GM21515 (cell line): ENCODE measurements around the gene SMAD4.
"Not testable (repeated sequence)": the region's sequence is repeated elsewhere in the genome, so short reads cannot be mapped to it uniquely, and the experiment has no call there.

ENCODE experiments used
- ATAC-seq: cut with Tn5 transposase; IDR thresholded peaks from one replicate; pipeline ENCODE4 v1.9.1; 2021; ENCODE audit not compliant: unreplicated experiment

The SMAD4 gene

GRCh38 chr18:51068105-51068504, 38.1 kb downstream of the SMAD4 start:
- ATAC-seq, result no peak

GRCh38 chr18:51069885-51070284, 39.9 kb downstream of the SMAD4 start:
- ATAC-seq, result no peak

DNA sequence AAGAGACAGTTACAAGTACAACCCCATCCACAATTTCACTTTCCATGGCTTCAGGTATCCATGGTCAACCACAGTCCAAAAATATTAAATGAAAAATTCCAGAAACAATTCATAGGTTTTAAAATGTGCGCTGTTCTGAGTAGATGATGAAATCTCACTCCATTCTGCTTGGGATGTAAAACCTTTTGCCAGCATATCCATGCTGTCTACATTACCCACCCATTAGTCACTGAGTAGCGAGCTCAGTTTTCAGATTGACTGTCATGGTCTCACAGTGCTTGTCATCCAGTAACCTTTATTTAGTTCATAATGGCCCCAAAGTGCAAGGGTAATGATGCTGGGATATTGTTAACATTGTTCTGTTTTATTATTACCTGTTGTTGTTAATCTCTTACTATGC, 40.5 kb downstream of the SMAD4 start:
- no peak for ATAC-seq

- ATAC-seq, result no peak
Measured at GRCh38 chr18:51072586-51073313, 42.7 kb downstream of the SMAD4 start.

DNA sequence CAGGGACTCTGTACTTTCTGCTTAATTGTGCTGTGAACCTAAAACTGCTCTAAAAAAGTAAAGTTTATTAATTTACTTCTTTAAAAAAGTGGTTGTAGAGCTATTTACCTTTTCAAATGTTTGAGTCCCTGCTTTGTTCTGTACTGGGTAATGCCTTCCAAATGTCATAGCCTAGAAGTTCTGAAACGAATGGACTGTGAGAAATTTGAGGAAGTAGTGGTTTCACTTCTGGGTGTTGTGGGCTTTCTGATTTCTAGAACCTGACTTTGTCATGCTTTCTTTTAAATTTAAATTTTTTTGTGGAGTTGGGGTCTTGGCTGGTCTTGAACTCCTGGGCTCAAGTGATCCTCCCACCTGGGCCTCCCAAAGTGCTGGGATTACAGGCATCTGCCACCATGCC, 44.6 kb downstream of the SMAD4 start:
- peak; percentile 79 for ATAC-seq

- ATAC-seq, result no peak
Measured at GRCh38 chr18:51076503-51076902, 46.5 kb downstream of the SMAD4 start.

GRCh38 chr18:51077217-51077616, 47.2 kb downstream of the SMAD4 start:
- peak; percentile 53 for ATAC-seq

DNA sequence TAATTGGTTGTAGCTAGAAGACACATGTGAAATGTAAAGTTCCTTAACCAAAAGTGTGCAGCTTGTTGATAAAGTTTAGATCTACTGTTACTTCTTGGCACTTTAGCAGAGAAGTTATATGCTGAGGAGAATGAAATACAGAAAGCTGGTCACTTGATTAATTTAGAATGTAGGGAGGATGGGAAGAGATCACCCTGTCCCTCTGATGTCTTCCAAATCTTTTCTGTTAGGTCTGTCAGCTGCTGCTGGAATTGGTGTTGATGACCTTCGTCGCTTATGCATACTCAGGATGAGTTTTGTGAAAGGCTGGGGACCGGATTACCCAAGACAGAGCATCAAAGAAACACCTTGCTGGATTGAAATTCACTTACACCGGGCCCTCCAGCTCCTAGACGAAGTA, 48.0 kb downstream of the SMAD4 start:
- no peak for ATAC-seq

DNA sequence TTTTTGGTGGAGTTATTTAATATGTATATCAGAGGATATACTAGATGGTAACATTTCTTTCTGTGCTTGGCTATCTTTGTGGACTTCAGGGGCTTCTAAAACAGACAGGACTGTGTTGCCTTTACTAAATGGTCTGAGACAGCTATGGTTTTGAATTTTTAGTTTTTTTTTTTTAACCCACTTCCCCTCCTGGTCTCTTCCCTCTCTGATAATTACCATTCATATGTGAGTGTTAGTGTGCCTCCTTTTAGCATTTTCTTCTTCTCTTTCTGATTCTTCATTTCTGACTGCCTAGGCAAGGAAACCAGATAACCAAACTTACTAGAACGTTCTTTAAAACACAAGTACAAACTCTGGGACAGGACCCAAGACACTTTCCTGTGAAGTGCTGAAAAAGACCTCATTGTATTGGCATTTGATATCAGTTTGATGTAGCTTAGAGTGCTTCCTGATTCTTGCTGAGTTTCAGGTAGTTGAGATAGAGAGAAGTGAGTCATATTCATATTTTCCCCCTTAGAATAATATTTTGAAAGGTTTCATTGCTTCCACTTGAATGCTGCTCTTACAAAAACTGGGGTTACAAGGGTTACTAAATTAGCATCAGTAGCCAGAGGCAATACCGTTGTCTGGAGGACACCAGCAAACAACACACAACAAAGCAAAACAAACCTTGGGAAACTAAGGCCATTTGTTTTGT, 52.7 kb downstream of the SMAD4 start:
- peak; percentile 64 for ATAC-seq

DNA sequence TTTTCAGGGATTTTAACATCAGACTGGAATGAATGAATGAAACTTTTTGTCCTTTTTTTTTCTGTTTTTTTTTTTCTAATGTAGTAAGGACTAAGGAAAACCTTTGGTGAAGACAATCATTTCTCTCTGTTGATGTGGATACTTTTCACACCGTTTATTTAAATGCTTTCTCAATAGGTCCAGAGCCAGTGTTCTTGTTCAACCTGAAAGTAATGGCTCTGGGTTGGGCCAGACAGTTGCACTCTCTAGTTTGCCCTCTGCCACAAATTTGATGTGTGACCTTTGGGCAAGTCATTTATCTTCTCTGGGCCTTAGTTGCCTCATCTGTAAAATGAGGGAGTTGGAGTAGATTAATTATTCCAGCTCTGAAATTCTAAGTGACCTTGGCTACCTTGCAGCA, 53.4 kb downstream of the SMAD4 start:
- no peak for ATAC-seq

DNA sequence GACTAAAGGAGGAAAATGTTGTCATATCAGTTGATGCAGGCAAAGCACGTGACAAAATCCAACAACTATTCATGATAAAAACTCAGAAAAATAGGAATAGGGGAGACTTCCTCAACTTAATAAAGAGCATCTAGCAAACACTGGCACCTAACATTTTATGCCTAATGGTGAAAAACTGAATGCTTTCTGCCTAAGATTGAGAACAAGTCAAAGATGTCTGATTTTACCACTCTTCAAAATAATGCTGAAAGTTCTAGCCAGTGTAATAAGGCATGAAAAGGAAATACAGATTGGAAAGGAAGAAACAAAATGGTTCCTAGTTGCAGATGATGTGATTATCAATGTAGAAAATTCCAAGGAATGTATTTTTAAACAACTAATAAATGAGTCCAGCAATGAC, 58.4 kb downstream of the SMAD4 start:
- no peak for ATAC-seq

DNA sequence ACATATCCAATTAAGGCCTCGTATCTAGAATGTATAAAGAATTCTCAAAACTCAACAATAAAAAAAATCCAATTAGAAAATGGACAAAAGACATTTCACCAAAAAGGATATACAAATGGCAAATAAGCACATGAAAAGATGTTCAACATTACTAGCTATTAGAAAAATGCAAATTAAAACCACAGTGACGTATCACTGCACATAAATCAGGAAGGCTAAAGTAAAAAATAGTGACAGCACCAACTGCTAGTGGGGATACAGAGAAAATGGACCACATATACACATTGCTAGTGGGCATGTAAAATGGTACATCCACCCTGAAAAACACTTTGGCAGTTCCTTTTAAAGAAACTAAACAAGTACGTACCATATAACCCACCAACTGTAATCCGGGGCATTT, 59.7 kb downstream of the SMAD4 start:
- ATAC-seq, result no peak

- ATAC-seq, result no peak
Measured at GRCh38 chr18:51091270-51091669, 61.3 kb downstream of the SMAD4 start.

DNA sequence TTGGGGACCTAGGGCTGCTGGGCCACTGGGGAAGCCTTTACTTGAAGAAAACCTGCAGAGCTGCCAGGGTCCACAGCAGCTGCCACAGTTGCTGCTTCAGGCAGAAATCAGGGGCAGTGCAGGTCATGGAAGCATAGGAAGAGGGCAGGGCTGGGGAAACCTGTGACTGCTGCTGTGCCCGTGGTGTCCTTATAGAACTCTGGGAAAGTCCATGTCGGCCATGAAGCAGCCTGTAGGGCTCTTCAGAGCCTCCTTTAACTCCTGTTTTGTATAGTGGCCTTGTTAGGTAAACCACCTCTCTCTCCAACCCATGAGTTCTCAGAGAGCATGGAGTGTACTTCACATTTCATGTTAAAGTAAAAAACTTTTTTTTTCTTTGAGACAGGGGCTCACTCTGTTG, 62.1 kb downstream of the SMAD4 start:
- no peak for ATAC-seq

- ATAC-seq, result not testable (repeated sequence)
Measured at GRCh38 chr18:51092967-51093366, 63.0 kb downstream of the SMAD4 start.

DNA sequence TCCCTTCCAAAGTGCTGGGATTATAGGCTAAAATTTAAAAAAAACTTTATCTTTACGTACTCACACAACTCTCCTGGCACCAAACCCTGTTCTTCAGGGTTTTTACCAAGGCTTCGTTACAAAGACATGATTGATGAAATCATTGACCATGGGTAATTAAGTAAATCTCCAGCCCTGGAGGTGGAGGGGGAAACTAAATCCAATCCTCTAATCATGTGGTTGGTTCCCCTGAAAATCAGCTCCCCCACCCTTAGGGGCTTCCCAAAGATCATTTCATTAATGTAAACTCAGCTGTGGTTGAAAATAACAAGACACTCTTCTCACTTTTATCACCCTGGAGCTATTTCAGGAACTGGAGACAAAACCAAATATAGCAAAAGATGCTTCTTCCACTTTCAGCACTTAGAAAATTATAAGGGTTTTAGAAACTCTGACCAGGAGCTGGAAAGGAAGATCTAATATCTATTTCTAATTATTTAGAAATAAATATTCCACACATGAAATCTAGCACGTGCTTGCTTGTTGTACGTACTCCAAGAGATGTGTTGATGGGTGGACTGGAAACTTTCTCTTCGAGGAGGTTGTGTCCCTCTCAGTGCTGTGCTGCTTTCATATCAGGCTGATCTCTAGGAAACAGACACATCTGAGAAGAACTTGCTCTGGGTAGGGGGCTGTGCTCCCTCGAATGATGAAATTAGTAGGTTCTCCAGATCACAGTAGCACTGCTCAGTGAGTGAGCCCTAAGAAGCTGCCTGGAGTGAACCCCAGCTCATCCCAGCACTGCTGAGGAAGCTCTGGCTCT, 67.2 kb downstream of the SMAD4 start:
- ATAC-seq, result no peak

DNA sequence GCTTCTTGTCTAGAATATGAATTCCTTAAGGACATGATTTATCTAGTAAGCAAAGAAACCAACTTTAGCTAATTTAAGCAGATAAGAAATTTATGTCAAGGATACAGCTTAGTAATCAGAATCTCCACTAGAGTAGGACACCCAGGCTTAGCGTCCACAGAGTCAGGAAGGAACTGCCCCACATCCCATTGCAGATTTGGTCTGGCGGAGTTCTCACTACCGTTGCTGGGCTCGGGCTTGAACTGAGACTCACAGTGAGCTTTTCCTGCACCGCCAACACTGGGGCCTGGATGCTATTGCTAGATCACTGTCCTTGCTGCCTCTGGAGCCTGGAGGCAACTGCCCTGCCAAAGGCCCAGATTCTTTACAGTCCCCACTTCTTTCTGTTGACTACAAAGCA, 68.1 kb downstream of the SMAD4 start:
- ATAC-seq, result no peak

GRCh38 chr18:51098513-51098912, 68.5 kb downstream of the SMAD4 start:
- ATAC-seq, result no peak

DNA sequence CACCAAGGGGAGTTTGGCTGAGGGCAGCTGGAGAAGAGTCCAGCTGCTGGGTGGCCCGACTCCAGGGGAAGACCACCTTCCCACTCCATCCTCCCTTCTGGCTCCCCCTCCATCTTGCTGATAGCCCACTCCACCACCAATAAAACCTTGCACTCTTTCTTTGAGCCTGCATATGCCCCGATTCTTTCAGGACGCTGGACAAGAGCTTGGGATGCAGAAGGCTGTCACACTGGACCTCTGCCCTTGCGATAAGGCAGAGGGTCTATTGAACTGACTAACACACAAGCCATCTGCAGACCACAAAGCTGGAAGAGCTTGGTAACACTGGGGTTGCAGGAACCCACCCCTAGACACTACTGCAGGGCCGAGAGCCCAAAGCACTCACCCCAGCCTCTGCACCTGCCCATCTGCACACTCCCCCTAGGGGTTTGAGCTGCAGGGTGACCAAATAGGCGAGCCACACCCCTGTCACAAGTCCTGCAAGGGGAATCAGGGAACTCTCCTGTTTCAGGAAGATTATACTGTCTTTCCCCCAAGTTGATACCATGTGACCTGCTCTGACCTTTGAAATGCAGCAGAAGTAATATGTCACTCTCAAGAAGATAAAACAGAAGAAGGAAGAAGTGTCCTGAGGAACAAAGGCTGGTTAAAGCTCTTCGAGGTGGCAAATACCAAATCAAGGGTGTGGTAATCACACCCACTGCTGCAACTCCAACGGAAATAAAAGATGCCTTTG, 70.5 kb downstream of the SMAD4 start:
- no peak for ATAC-seq

DNA sequence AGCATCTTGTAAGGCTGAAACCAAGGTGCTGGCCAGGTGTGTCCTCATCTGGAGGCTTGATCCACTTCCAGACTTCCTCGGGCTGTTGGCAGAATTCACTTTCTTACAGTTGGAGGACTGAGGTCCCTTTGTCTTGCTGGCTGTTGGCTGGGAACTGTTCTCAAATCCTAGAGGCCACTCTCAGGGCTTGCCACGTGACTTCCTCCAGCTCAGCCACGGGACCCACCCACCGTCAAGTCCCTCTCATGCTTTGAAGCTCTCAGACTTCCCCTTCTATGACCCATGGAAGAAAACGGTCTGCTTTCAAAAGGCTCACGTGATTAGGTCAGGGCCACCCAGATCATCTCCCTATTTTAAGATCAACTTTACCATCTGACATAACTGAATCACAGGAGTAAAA, 77.1 kb downstream of the SMAD4 start:
- no peak for ATAC-seq

DNA sequence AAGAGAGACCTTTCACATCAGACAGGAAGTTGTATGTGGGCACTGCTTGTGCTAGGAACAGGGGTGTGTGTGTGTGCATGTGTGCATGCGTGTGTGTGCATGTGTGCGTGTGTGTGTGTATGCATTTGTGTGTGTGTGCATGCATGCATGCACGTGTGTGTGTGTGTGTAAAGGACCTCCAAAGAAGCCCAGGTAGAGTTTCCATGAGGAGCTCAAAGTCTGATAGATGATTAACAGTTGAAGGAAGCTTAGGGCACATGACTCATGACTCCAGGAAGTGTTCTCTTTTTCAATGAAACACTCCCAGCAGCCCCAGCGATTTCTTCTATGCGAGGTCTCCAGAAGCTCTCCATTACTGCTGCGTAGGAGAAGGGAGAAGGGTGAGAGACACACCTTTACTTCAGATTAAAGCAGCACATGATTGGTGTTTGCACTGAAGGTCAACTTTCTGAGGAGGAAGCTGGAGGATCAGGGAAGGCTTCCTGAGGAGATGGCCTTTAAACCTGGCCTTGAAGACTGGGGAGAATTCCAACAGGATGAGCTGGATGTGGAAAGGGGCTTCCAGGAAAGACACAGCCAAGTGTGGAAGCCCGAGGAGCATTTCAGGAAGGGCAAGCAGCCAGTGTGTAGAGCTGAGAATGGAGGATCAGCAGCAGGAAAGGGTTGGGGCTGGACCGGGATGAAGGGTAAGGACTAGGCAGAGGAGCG, 77.7 kb downstream of the SMAD4 start:
- no peak for ATAC-seq
